GM18873 (cell line): ENCODE data around the gene CAVIN2.
"Not testable (repeated sequence)": the region's sequence is repeated elsewhere in the genome, so short reads cannot be mapped to it uniquely, and the experiment has no call there.

Experiments
- ATAC-seq: cut with Tn5 transposase; IDR thresholded peaks from one replicate; pipeline ENCODE4 v1.9.1; 2021; ENCODE audit warnings: mild to moderate bottlenecking, moderate library complexity, moderate number of reproducible peaks; ENCODE audit not compliant: unreplicated experiment, low FRiP score

The CAVIN2 gene

DNA sequence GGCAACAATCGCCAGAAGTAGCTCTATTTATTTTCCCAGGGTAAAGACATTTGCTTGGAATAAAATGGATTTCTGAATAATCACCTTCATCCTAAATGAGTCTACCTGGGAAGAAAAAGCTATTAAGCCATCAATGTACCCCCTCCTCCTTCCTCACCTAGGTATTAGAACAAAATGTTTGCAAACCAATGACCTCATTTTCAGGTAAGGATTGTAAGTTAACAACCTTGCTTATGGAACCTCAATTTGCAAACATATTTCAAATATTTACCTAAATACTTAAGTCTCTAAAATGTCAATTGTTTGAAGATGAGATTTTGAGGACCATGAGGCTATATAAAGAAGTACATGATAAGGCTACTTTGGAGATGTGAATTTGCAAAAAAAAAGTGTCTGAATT lies 43.9 kb downstream of the CAVIN2 start:
- ATAC-seq, result no peak

DNA sequence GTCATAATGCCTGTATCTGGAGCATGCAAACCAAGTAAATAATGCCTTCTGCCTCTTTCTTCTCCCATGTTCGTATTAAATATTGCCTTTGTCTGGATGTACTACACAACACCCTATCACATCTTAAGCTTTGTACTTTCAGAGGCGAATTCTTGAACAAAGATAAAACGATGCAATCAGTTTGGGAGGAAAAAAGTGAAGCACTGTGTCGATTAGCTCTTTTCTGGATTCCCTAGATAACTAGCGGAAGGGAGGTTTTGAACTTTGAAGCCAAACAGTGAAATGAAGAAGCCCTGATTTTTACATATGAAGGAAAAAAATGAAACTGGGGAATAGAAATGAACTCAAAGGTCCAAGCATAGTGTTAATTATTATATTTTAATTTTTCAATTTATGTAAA lies 44.7 kb downstream of the CAVIN2 start:
- ATAC-seq, result no peak

DNA sequence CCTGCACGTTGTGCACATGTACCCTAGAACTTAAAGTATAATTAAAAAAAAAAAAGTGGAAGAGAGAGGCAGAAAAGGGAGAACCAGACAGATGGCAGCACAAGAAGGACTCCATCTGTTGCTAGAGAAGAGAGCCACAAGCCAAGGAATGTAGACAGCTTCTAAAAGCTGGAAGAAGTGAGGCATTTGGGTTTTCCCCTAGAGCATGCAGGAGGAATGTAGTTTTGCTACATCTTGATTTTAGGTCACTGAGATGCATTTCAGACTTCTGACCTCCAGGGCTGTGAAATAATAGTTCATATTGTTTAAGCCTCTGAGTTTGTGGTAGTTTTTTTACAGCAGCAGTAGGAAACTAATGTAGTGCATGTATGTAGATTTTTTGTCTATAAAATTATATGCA lies 46.0 kb downstream of the CAVIN2 start:
- ATAC-seq, result no peak

DNA sequence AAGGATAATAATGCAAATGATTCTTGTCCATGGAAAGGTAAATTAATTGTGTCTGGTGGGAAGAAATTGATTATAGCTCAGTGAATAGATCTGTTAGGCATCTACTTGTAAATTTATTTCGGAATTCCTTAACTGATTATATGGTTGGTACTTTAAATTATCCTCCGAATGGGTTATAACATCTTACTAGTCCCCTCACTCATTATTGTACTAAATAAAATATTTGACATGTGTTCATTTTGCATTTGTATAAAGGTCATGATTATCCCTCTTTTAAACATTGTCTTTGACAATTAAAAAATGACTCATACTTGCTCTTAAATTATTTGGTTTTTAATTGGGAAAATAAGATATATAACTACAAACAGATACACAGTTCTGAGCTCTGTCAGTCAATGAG lies 47.4 kb downstream of the CAVIN2 start:
- no peak for ATAC-seq

DNA sequence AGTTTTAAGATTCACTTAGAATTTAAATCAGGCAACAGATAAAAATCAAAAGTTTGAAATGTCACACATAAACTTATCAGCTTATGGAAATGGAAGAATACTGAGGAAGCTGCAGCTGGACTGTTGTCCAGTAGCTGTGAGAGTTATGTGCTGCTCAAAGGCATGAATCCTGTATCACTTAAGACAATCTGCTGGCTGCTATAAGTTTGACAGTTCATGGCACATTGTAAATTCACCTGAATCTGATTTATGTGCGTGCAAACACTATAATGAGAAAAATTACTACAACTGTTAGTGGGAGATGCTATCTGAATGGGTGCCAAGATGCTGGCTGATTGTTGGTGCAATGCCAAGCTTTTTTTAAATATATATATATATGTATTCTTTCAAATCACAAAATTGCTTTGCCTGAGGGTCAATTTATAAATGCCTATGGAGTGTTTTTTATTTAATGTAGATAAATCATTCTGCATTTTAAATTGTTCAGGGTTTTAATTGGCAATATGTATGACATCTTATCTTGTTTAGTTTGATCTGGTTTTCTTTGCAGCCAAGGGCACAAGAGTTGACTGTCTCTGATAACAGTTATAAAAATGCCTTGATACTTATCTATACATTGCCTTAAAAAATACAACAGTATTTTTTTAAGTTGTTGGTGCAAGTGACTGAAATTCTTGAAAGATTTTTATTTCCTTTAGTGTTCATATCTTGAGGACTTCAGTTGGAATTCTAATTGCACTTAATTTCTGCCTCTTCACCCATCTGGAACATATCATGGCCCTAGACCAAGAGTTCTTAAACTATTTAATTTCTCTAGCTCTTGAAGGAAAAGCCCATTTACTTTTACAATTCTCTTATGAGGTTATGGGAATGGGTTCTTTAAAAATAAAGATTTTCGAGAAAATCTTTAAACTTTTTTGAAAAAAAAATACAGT lies 48.7 kb downstream of the CAVIN2 start:
- ATAC-seq, result no peak

DNA sequence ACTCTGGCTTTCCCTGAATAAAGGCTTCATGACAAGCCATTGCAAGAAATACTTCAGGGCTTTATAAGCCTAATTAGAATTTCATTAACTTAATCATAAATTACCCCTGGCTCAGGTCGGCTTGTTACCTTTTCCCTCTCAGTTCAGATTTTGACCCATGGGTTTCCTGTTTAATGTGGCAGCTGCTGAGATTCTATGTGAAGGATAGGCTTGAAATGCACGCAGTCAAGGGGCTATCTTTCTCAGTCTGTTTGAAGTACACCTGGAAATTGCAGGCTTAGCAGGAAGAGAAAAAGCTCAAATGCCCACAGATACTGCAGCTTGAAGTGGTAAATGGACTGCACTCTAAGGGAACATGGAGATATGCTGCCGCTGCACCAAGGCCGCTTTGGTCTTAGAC lies 49.4 kb downstream of the CAVIN2 start:
- ATAC-seq, result no peak

DNA sequence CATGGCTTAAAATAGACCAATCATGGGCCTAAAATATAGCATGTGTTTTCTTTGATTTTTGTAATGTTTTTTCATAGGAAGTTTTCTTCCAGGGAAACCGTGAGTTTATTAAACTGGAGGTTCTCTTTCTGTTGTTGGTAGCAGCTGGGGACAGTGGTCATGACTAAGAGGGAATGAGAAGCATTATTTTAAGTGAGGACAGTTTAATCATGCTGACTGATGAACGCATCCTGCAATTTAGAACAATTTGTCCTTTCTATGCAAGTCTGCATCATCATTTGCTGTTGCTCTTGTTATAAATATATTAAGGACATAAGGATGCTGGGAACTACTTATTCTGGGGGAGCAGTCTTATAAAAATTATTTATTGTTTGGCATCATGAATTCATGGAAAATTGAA lies 51.2 kb downstream of the CAVIN2 start:
- no peak for ATAC-seq

DNA sequence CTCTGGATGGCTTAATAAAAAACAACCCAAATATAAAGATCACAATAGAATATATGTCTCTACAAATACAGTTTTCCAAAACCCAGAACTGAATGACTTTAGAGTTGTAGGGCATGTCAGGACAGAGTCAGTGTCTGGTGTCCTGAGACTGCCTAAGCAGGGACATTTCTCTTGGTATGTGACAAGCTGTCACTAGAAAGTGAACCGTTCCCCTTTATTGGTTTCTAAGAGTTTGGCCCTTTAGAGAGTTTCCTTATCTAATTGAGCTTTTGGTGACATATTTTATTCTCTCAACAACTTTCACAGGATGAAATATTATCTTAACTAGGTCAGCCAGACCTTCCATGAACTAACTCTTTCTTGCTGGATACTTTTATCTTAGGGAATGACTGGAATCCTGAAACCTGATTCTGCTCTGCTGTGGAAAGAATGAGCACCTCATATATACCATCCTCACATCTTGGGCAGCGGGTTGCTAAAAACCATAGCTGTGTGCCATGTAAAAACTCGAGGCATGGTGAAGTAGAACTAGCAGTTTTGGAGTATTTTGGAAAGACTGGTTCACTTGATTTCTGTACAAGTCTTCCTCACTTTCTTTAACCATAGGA lies 54.8 kb downstream of the CAVIN2 start:
- ATAC-seq, result no peak

DNA sequence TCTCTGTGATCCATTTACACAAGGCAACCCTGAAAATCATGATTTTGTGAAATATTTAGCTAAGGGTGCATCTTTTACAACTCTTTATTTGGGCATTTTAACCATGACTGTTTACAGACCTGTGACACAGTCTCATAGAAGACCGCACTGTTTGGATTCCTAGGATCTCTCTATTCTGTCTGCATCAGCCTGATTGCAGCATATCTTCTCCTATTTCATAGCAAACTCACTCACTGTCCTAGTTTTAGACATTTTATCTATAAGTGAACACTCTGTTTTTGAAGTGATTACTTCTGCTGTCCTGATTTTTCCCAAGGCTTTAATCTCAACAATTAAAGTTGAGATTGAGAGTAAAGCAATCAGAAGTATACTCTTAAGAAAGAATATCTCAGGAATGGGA lies 56.2 kb downstream of the CAVIN2 start:
- ATAC-seq, result no peak

DNA sequence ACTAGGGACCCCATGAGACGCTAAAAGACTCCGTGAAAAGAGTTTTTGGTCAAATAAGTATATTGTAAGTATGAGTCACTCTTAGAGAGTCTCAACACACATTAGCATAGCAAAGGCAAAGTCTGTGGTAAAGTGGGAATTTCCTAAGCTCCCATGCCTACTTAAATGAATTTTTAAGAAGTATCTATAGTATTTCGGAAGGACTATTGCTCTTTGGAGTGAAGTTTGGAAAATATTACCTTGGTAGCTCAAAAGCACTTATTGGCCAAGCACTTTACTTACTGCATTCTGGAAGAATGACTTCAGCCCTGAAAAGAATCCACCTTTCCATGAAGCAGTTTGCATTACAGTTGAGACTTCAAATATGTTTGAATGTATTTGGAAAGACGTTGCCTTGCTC lies 57.1 kb downstream of the CAVIN2 start:
- no peak for ATAC-seq

DNA sequence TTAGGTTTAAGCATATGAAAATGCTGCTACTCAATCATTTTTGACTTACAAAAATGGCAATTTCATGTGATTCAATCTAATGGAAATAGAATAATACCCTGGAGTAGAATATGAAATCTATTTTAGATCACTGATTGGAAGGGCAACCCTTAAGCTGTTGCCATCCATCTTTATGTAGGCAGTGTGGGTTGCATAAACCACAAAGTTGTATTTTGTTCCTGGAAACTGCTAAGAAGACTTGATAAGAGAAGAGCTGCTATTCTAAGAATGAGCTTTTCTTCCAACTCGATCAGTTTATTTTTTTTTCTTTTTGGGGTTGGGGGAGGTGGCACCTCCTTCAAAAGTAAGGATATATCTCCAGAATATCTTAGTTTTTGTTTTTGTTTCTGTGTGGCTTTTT lies 60.2 kb downstream of the CAVIN2 start:
- no peak for ATAC-seq

DNA sequence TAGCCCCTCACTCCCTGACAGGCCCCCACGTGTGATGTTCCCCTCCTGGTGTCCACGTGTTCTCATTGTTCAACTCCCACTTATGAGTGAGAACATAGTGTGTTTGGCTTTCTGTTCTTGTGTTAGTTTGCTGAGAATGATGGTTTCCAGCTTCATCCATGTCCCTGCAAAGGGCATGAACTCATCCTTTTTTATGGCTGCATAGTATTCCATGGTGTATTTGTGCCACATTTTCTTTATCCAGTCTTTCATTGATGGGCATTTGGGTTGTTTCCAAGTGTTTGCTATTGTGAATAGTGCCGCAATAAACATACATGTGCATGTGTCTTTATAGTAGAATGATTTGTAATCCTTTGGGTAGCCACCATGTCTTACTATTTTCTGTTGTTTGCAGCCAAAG lies 61.2 kb downstream of the CAVIN2 start:
- ATAC-seq, result not testable (repeated sequence)
